HL-60/S4 (cell line): Measurements from ENCODE around the gene CCNY.

Experiments used
- in situ Hi-C: fragments of 300-500 bp; cut with MboI; formaldehyde crosslinking; loops from 2 replicates; pipeline ENCODE4 v1.14.3; 2022; ENCODE audit warnings: low sequenced_read_pairs

The CCNY gene

DNA sequence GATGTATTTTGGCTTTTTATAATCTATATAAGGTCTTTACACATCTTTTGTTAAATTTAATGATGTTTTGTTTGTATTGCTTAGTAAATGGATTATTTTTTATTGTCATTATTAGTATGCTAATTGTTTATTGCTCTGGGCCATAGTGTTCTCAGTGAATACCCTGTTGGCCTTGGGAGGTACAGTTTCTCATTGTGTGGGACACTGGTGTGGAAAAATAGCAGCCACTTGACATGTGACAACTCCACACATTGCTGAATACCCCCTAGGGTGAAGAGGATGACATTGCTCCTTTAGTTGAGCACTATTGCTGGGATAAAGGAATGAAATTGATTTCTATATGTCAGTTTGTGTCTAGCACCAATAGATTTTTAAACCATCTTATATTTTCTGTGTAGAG, 130.9 kb downstream of the CCNY start:
- in situ Hi-C loops: no loop called here

DNA sequence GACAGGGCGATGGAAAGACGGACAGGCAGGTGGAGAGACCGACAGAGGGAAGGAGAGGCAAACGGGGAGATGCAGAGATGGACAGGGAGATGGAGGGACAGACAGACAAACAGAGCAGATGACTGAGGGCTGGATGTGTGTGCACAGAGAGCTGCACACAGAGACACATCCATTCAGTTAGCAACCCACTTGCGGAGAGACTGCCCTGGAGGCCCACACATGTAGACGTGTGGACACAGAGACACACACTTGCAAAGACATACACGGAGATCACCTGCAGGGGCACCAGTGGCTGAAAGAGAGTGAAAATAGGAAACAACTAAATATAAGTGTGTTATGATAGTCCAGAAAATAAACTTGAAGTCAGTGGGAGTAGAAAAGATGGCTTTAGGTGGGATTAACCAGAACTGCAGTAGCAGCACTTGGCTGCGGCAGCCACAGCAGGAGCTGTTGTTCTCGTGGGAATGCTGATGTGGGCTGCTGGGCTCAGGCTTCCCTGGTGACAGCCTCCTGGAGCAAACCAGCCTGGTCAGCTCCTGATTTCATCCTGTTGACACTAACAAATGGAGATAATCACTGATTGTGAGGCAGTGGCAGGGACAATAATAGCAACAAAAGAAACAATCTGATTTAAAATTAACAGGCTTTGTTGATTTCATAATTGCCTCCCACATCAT, 134.1 kb downstream of the CCNY start:
- in situ Hi-C loops: no loop called here

DNA sequence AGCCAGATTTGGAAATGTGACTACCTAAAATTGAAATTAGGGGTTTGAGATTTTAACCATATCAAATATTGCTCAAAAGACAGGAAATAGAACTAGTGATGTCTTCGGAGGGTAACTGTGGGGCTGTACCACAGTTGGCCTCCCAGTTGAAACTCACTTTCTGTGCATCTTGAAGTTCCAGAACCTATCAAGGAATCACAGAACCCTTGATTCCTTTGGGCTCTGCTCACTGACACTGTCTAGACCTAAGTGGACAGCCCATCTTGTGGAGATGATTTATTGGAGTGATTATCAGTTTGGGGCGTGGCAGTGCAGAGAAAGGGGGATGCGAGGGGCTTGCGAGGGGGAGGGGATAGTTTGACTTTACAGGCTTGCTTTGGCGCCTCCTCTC, 134.6 kb downstream of the CCNY start:
- in situ Hi-C loops: no loop called here

DNA sequence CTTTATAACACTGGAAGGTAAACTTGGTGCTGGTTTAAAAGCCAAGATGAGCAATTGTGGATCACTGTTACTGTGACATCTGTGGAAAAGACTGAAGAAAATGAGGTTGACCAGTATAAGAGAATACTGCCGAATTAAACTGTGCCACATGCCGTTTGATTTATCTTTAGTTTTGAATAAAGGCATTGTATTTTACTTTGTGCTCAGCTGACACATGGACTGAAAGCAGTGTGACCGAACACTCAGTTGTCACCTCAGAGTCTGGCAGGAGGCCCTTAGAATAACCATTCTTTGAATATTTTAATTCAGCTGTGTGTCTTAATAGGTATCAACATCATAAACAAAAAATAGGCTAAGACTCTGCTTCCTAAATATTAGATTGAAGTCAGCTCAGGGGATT, 135.1 kb downstream of the CCNY start:
- in situ Hi-C loops: no loop called here

DNA sequence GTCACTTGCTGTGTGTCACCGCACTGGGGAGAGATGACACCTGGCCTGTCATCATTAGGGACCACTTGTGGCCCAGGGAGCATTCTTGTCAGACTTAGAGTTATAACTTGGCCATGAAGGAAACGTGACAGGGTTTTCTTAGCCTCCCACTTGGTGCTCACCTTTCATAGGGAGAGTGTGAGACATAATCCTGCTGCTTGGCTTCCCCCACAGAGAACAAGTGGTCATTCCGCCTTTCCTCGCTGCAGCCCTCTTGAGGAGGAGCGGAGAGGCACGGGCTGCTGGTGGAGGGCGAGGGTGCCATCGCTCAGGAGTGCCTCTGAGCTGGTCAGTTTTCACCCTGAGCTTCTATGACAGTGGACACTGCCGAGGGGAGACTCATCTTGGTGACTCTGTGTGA, 143.8 kb downstream of the CCNY start:
- in situ Hi-C loops: no loop called here

DNA sequence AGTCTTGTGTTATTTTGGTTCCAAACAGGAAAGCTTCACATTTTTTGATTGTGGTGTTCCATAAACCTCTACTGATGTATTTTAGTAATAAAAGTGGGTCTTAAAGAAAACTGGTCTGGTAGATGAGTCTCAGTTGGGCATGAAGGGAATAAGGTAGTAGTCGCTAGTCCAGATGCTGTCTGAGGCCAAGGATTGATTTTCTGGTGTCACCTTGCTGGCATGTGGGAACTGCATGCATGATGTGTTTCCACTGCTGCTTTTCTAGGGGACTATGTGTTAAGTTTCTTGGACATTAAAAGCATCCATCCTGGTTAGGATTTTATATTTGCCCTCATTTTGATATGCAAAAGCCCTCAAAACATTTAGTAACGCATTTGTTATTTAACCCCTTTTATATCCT, 145.1 kb downstream of the CCNY start:
- in situ Hi-C loops: no loop called here

DNA sequence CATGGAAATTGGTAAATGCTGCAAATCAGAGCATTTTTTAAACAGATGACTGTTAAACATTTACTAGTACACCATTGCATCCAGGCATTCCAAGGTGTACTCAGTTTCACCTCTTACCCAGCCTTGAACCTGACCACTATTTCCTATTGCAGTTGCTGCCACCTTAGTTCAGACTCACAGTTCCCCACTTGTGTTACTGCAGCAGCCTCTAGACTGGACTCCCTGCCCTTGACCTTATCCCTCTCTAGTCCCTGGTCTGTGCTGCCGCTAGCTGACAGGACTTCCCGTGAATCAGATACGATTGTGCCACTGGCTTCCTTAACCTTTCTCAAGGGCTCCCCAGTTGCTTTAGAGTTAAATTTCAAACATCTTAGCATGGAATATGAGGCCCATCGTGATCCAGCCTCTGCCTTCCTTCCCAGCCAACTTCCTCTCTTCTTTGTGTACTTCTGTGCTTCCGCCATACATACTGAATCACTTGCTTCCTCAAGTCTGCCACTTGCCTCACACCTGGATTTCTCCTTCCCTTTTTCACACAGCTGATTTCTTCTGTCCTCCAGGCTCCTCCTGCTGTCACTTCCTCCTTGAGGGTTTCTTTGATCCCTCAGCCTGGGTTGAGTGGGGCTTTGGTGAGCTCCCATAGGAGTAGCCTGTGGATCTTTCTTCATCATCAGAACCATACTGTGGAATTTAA, 150.1 kb downstream of the CCNY start:
- in situ Hi-C loops: no loop called here

DNA sequence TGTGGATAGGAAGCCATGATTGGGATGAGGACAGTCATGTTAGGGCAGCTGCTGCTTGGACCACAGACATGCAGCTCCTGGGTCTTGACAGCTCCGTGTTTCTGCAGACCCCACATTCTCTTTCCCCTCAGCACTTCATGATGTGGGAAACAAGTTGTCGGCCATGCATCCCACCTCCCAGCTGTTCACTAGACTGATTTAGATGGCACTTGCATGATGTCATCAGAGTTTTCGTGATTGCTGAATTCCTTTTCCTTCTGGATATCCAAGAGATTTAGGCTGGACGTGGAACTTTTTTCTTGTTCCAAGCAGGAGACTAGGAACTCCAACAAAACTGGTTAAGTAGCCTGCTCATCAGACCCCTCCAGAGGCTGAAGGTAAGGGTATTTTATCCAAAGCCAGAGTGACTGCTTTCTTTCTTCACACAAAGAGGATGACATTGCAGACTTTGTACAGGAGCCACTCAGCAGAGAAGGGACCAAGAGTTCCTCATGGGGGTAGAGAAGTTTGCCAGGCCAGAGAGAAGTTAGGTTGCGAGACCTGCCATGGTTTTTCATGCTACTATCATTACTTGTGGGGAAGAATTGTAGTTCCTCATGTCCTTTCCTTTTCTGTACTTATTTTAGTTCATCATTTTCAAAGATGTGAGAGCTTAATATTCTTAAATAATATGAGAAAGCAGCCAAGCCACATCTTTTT, 151.2 kb downstream of the CCNY start:
- in situ Hi-C loops: no loop called here

DNA sequence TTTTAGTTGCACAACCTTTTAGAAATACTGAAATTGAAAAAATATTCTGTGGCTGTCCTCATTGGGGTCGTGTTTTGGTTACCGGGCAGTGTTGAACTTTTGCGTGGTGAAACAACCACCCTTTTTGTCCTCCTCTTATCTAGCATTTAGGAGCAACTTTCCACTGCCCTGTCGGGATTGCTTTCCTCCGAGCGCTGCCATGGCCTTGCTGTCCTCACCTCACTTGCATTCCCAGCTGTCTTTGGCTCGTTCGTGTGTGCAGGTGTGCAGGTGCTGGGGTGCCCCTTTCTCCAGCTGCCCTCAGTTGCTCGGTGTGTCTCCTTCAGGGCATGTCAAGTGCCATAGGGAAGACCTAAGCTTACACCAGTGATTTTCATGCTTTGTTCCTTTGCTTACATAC, 151.9 kb downstream of the CCNY start:
- in situ Hi-C loops: no loop called here

DNA sequence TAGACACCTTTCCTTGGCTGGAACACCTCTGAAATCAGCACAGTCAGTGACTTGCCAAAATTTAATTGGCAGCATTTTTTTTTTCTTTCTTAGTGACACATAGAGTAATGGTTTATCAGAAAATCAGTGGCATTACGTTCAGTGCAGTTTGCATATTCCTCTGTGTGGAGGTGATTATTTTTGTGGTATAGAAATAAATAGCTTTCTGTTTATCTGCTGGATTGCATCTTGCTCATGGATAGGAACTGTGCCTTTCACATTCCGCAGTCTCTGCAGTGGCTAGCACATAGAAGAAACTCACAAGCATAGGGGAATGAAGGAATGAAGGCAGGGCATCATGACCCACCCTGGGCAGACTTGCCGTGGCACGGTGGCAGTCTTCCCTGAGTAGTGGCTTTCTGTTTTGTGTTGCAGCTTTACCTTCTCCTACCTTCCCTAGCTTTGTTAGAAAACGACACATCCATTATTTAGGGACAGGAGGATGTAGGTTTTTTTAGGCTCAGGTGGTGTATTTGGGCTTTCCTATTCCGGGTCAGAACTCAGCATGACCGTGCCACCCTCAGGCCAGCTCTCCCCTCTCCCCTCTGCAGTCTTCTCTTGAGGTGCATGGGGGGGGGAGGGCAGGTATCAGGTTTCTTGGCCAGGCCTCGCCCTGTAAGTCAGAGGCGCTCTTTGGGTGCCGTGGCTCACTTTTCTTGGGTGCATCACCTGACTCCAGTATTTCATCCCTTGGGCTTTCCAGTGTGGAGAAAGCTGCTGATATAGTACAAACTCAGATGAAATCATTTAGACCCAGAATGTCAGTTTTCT, 156.3 kb downstream of the CCNY start:
- in situ Hi-C loops: no loop called here

DNA sequence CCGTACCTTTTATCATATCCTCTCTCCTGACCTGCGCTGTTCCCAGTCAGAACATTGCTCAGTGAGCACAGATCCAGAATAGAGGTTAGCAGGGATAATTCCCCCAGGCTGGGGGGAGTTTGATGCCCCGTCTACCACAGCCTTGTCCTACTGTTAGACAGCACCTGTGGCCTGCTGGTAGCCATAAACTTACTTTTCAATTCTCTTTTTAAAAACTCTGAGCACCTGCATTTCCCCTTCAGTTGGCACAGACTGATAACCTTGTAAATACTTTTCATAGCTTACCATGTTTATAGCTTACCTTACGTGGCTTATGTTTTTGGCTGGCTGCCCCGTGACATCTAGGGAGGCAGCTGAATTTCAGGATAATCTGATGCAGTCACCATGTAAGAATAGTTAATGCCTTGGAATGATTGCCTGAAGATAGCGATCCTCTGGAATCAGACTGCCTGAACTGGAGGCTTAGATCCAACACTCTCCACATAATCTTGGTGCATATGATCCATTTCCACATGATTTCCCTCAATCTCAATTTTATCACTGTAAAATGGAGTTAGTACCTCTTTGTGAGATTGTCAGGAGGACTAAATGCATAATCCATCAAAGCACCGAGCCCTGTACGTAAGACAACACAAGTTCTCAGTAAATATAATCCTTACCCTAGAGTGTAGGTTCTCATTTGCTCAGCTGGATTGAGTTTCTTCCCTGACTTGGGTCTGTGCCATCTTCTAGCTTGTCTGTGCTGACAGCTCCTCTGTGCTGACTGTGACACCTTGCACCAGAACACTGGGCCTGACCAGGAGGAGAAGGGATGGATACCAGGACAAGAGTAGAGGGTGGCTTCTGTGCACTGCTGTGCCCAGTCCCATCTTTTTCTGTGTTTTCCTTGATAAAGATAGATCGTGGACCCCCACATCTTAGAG, 157.1 kb downstream of the CCNY start:
- in situ Hi-C loops: no loop called here

DNA sequence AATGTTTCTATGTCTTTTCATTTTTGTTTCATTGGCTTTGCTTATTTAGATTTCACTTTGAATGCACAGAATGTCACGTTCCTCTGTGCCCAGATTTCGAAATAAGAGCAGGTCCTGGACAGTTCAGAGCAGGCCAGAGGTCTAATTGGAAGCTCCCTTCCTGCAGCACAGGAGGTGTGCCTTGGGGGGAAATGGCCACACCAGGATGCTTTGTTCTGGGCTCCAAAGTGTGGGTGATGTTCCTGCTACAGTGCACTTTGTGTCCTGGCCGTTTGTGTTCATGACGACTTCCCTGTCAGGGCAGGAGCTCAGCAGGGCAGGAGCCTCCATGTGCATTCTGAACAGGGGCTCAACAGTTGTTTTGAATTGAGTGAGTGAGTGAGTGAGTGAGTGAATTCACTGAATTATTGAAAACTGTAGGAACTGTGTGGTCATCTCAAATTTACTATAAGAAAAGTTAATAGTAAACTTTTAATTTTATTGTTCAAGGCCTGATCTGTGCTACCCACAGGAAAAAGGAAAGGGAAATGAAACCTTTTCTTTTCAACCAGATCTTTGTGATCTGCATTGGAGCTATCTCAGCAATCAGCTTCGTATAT, 159.3 kb downstream of the CCNY start:
- in situ Hi-C loops: no loop called here

DNA sequence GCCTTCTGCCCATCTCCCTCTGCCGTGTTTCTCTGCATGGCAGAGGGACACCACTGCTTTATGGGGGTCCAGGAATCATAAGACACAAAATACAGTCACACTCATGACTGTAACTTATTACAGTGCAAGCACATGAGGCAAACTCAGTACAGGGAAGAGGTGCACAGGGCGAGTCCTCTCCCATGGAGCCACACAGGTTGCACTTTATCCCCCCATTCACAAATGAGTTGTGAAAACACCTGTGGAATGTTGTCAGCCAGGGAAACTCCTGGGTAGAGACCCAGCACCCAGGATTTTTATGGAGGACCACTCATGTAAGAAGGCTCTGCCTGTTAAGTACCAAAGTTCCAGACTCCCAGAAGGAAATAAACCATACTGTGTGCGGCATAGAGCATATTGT, 161.6 kb downstream of the CCNY start:
- in situ Hi-C loops: no loop called here

DNA sequence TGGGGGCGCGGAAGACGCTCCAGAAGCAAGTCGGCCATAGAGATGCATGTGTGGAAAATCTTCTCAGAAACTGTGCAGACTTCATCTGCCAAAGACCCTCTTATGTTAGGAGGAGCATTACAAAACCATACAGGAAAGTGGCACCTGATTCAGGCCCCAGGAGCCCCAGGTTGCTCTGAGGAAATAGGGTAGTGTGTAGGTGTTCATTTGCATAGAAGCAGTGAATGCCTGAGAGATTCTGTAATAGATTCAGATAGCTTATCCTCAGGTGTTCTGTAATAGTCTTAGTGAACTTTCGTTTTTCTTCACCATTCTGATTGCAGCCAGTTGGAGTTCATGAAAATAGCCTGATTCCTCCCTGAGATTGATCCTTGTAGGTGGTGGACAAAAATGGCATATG, 162.4 kb downstream of the CCNY start:
- in situ Hi-C loops: no loop called here

DNA sequence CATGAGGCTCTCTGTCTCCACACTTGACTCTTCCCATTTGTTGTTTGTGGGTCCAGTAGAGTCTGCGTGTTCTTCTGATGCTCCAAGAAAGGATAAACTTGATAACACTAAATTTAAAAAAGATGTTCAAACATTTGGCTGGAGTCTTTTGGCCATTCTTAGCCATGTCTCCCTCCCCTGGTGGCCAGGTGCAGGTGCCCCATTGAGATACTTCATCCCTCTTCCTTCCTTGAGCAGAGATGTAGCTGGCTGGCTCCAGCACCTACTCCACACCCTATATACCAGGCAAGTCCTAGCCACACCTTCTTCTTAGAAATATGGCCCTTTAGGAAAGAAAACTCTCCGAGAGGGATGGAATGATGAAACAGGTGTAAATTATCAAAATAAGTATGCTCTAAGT, 165.6 kb downstream of the CCNY start:
- in situ Hi-C loops: no loop called here

DNA sequence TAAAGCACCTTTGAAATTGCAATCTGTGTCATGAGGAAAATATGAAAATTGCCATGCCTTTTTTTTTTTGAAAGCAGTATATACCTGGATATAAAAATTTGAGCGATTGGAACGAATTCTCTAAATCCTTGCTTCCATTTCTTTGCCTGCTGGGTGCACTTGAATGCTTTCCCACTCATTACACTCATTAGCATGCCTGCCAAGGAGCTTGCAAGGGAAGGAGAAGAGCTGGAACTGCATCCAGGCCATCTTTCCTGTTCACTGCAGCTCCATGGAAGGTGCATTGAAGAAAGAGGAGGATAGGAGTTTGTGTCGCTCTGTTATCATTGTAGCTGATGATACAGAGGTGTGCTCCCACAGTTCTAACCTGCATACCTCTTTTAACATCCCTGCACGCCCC, 166.4 kb downstream of the CCNY start:
- in situ Hi-C loops: no loop called here

DNA sequence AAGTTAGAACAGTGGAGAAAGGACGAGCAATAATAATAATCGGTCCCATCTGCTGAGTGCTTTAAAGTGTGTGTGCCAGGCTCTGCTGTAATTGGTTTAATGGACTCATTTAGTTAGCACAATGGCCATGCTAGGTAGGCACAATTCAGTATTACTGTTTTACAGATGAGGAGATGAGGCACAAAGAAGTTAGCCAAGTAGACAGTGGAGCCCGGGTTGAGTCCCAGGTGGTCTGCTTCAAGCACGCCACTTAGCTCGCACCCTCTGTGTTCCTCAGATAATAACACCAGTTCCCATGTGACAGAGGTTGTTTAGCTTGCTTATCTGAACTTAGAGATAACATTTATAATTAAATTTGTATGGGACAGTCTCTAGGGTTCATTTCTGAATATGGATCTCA, 167.3 kb downstream of the CCNY start:
- in situ Hi-C loops: no loop called here

DNA sequence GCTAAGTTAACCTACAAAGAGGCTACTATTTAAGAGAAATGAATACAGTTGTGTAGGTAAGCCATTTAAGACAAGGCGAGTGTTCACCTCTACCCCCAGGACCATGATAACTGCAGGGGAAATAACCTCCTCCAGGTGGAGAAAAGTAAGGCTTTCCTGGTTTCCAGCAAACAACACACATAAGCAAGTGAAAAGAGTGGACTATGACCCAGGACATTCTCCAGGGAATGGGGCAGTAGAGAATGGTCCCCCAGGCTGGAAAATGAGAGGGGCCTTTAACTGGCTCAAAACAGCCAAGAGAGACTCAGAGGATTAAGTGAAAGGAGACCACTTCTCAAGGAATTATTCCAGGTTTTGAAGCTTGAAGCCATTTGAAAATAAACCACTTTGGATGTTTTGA, 167.8 kb downstream of the CCNY start:
- in situ Hi-C loops: no loop called here

DNA sequence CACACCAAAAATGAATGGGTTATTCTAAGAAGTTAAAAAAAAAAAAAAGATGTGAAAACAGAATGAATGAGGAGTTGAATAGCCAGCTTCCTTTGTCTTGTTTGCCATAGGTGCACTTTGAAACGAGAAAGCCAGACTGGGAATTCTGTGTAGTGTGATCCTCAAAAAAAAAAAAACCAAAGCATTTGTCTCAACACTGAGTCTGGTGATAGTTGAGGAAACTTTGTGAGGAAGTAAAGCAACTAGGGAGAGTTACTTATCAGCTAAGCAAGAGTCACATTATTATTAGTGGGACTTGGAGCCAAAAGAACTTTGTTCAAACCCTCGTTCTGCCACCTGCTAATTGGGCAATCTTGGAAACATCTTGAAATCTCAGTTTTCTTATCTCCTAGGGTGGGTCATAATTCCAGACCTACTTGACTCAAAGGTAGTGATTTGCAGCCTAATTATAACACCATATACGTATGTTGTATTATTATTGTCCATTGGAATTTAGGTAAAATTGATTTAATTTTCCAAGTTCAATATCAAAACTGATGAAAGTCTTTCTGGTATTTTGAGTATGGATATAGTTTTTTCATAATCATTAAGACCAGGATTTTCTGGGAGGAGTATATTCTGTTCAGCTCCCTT, 169.0 kb downstream of the CCNY start:
- in situ Hi-C loops: no loop called here

DNA sequence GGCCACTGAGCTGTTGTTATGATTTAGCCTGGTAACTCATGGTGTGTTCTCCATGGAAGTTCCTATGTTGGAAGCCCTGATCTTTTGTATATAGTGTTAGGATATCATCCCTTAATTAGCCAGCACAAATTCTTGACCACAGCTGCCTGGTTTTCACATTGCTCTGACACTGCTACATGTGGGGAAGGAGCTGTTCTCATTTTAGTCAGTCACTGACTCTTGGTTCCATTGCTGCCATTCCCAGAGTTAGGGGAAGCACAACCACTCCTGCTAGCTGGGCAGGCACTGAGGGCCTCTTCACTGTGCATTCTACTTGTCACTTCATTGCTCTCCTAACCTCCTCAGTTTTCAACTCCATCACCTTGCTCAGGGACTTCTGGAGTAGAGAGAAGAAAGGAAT, 170.4 kb downstream of the CCNY start:
- in situ Hi-C loops: no loop called here
